Fibroblast of the aortic adventitia (primary cell): ENCODE measurements around the gene SCN5A. TPM values are rescaled to one million over a fixed set of nuclear protein-coding genes. Genes with fewer than 3 reads are reported as not detected.

Source experiments
- DNase-seq: peaks from one replicate; pipeline ENCODE4 v3.0.0-alpha.2; 2010; ENCODE audit warnings: low read depth
- H3K4me3 ChIP-seq: 2 replicates; pipeline ENCODE4 v1.5.1; 2011; ENCODE audit warnings: low read depth, mild to moderate bottlenecking, control low read depth, low read length, moderate library complexity
- total RNA-seq: library from RNA; depleted of rRNA; stranded (reverse); fragments of >200 nt; gene quantifications from 2 replicates; pipeline ENCODE4 v1.2.3, GENCODE V29; 2012; ENCODE audit warnings: low replicate concordance
- TF ChIP-seq, protein P1 (sequence below): IDR thresholded peaks from 2 replicates; pipeline ENCODE4 v1.5.1; 2011; ENCODE audit warnings: mild to moderate bottlenecking, low read length, control low read depth, inconsistent platforms; ENCODE audit not compliant: insufficient read depth

Gene SCN5A
- total RNA-seq, 1 donor, result 0.99 TPM

DNA sequence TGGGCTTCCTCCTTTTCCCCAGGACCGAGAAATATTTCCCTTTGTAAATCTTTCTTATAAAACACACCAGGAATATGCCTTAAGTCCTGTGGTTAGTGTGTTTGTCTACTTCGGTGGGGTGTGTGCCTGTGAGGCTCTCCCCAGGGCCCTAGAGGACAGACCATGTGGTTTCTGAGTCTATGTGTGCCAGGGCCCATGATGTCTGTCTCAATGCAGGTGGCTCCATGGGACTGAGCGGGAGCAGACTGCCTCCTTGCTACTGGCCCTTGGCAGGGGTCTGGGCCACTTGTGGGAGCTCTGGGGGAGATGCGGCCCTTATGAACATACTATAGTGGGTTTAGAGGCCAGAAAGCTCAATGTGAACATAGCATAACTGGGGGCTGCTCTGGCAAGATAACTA lies 37.6 kb downstream of the SCN5A start:
- DNase-seq, result no peak
- TF ChIP-seq, protein P1, sequence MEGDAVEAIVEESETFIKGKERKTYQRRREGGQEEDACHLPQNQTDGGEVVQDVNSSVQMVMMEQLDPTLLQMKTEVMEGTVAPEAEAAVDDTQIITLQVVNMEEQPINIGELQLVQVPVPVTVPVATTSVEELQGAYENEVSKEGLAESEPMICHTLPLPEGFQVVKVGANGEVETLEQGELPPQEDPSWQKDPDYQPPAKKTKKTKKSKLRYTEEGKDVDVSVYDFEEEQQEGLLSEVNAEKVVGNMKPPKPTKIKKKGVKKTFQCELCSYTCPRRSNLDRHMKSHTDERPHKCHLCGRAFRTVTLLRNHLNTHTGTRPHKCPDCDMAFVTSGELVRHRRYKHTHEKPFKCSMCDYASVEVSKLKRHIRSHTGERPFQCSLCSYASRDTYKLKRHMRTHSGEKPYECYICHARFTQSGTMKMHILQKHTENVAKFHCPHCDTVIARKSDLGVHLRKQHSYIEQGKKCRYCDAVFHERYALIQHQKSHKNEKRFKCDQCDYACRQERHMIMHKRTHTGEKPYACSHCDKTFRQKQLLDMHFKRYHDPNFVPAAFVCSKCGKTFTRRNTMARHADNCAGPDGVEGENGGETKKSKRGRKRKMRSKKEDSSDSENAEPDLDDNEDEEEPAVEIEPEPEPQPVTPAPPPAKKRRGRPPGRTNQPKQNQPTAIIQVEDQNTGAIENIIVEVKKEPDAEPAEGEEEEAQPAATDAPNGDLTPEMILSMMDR, result no peak
- no peak overlapping the region for H3K4me3 ChIP-seq

DNA sequence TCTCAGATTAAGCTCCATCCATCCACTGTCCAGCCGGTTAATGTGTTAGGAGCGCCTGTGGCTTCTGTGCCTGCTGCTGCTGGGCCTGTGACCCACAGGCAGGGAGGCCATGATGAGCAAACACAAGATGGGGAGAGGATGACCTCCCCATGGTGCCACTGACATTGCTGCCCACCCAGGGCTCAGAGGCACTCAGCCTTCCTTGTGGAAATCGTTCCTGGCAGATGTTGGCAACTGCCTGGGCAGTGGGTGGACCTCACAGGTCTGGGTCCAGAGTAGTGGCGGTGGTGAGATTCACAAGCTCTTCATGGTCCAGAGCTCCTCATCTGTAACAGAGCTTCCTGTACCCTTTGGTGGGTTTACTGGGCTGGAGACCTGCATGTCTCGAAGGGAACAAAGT lies 38.6 kb downstream of the SCN5A start:
- no peak for DNase-seq
- no peak overlapping the region for H3K4me3 ChIP-seq
- TF ChIP-seq, protein P1, result no peak

DNA sequence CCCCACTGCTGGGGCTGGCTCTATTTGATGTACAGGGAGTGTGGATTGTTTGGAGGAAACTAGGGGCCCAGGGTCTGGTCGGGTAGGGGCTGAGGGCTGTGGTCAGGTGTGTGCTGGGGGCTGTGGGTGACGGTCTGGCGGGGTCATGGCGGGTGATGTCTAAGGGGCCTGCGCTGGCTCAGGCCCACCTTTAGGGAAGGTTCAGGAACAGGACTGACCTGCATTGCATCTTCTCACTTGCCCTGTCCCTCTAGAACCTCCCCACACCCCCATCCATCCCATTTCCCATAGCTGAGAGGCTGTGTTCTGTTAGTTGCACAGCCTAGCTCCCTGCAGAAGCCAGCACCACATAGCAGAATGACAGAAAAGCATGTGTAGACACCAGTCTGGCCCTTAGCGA lies 39.1 kb downstream of the SCN5A start:
- DNase-seq, result no peak
- TF ChIP-seq, protein P1, result no peak
- no peak overlapping the region for H3K4me3 ChIP-seq

DNA sequence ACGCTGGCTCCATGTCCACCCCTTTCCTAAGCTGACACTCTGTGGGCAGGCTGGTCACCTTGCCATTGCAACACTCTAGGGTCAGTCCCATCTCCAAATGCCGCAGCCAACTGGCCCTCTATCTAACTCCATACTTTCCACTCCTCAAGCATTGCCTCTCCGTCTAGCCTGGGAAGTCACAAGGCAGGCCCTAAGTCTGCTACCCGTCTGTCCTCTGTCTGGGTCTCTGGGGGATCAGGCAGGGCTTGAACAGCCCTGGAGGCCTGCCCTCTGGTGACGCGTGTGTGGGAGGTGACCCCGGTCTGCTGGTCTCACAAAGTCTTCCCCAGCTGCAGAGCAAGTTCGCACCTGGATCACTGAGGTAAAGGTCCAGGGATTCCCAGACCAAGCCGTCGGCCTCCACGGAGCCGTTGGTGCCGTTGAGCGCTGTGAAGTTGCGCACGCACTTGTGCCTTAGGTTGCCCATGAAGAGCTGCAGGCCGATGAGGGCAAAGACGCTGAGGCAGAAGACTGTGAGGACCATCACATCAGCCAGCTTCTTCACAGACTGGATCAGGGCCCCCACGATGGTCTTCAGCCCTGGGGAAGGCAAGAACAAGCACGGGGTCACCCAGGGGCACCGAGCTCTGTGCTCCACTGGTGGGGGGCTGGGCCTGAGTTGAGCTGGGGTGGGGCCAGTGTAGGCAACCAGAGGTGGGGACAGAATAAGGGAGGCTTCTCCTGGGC lies 39.9 kb downstream of the SCN5A start:
- no peak for DNase-seq
- no peak overlapping the region for H3K4me3 ChIP-seq
- TF ChIP-seq, protein P1, result no peak

DNA sequence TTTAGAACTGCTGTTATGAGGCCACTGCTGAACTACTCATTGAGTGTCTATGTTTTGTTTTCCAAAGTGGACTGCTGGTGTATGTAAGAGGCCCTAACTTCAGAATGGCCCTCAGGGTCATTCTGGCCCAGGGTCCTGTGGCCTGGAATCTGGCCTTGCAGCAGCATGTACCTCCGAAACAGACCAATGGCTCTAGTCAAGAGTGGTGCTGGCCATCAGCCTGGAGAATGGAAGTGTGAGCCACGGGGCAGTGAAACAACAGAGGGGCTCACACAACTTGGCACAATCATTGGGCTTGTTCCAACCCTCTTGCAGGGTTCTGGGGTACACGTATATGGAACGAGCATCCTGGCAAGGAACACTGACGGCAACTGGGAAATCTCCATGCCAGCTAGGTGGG lies 40.5 kb downstream of the SCN5A start:
- TF ChIP-seq, protein P1, result no peak
- no peak for DNase-seq
- H3K4me3 ChIP-seq, result no peak overlapping the region

DNA sequence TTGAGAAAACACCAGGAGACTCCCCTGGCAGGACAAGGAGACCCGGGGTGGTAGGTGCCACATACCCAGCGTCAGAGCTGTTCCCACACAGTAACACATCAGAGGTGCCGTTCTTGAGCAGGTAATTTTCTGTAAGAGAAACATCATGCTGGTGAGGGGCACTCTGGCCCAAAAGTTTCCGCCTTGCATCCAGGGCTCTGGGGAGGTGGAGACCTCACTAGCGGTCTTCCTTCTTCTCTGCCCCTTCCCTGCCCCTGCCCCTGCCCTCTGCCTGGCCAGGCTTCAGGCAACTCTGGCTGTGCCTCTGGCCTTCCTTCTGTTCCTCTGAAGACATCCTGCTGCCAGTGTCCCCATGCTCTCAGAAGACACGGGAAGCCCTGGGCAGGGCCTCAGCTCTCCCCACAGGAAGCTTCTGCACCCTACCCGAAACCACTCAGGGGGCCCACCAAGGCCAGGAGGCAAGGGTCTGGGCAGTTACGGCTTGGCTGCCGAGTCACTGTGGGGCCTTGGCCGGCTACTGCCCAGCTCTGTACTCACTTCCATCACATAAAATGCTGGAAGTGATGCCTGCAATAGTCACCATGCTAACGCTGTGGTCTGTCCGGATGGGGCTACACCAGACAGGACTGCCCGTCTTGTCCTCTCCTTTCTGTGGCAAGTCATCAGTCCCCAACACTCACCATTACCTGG lies 41.3 kb downstream of the SCN5A start:
- DNase-seq, result no peak
- TF ChIP-seq, protein P1, result no peak
- H3K4me3 ChIP-seq, result no peak overlapping the region
